Epithelial cell of esophagus (primary cell): Measurements from ENCODE around the gene POLR2B.
"Not testable (repeated sequence)": the region's sequence is repeated elsewhere in the genome, so short reads cannot be mapped to it uniquely, and the experiment has no call there.

Experiments used
- DNase-seq: peaks from one replicate; pipeline ENCODE4 v3.0.0; 2010; ENCODE audit warnings: low read depth
- H3K4me3 ChIP-seq: 2 replicates; pipeline ENCODE4 v1.5.1; 2011; ENCODE audit warnings: mild to moderate bottlenecking, low read length, control low read depth
- TF ChIP-seq, protein P1 (sequence below): IDR thresholded peaks from 2 replicates; pipeline ENCODE4 v1.5.1; 2011; ENCODE audit warnings: low read depth, mild to moderate bottlenecking, low read length, control low read depth, inconsistent platforms; ENCODE audit not compliant: insufficient read depth; ENCODE audit errors: missing control alignments

POLR2B gene

GRCh38 chr4:56978750-56979303 is at the start of gene POLR2B:
Gene POLR2B, plus strand, starts transcription at chr4:56978896. Its CDS starts 90 bp downstream, at chr4:56978986.
- TF ChIP-seq, protein P1, sequence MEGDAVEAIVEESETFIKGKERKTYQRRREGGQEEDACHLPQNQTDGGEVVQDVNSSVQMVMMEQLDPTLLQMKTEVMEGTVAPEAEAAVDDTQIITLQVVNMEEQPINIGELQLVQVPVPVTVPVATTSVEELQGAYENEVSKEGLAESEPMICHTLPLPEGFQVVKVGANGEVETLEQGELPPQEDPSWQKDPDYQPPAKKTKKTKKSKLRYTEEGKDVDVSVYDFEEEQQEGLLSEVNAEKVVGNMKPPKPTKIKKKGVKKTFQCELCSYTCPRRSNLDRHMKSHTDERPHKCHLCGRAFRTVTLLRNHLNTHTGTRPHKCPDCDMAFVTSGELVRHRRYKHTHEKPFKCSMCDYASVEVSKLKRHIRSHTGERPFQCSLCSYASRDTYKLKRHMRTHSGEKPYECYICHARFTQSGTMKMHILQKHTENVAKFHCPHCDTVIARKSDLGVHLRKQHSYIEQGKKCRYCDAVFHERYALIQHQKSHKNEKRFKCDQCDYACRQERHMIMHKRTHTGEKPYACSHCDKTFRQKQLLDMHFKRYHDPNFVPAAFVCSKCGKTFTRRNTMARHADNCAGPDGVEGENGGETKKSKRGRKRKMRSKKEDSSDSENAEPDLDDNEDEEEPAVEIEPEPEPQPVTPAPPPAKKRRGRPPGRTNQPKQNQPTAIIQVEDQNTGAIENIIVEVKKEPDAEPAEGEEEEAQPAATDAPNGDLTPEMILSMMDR = no peak
- peak; percentile 97 for DNase-seq
- peak within 1 kb of the TSS; percentile 55 for H3K4me3 ChIP-seq

GRCh38 chr4:56930638-56931037 is 48.1 kb upstream of the POLR2B start:
- no peak overlapping the region for H3K4me3 ChIP-seq
- TF ChIP-seq, protein P1 = no peak
- DNase-seq = no peak

- no peak for DNase-seq
- TF ChIP-seq, protein P1 = no peak
- no peak overlapping the region for H3K4me3 ChIP-seq
These were observed 46.8 kb upstream of the POLR2B start for GRCh38 chr4:56931924-56932323.

DNA sequence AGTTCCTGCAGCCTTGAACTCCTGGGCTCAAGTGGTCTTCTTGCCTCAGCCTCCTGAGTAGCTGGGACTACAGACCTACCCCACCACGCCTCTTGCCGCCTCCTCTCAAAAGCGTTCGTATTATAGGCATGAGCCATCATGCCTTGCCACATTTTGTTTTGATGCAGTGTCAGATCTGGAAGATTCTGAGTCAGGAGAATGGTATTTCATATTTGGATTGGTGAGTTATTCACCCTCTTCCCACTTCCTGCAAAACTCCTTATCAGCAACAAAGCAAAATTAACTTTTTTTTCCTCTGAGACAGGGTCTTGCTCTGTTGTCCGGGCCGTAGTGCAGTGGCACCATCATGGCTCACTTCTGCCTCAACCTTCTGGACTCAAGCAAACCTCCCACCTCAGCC is 41.4 kb upstream of the POLR2B start:
- TF ChIP-seq, protein P1 = no peak
- DNase-seq = peak; percentile 95
- H3K4me3 ChIP-seq = no peak overlapping the region

GRCh38 chr4:56939826-56940225 is 38.9 kb upstream of the POLR2B start:
- H3K4me3 ChIP-seq, DNase-seq: not testable (repeated sequence)

DNA sequence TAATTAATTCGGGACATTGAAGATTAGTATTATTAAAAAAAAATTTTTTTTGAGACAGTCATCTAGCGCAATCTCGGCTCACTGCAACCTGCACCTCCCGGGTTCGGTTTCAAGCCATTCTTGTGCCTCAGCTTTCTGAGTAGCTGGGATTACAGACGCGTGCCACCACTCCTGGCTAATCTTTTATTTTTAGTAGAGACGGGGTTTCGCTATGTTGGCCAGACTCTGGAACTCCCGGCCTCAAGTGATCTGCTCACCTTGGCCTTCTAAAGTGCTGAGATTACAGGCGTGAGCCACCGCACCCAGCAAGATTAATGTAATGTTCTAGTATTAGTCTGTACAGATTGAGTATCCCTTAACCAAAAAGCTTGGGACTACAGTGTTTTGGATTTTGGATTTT is 38.3 kb upstream of the POLR2B start:
- TF ChIP-seq, protein P1 = no peak
- DNase-seq = no peak

DNA sequence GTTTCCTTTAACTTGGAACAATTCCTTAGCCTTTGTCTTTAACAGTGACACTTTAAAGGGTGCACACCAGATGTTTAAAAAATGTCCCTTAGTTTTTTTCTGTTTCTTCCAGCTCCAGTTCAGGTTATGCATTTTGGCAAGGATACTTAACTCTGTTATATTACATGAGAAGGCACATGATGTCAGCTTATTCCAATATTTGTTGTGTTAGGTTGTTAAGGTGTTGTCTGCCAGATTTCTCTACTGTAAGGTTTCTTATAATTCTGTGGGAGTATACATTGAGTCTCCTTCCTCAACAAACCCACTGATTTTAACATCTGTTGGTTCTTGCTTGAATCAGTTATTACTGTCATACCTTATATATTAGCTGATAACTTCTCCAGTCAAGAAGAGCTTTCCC is 37.7 kb upstream of the POLR2B start:
- no peak for DNase-seq
- TF ChIP-seq, protein P1 = no peak
- H3K4me3 ChIP-seq = no peak overlapping the region

More for the DNA sequence above, 38.3 kb upstream of the POLR2B start:
- no peak overlapping the region for H3K4me3 ChIP-seq
